Measurements from ENCODE around the gene GCK.

DNA sequence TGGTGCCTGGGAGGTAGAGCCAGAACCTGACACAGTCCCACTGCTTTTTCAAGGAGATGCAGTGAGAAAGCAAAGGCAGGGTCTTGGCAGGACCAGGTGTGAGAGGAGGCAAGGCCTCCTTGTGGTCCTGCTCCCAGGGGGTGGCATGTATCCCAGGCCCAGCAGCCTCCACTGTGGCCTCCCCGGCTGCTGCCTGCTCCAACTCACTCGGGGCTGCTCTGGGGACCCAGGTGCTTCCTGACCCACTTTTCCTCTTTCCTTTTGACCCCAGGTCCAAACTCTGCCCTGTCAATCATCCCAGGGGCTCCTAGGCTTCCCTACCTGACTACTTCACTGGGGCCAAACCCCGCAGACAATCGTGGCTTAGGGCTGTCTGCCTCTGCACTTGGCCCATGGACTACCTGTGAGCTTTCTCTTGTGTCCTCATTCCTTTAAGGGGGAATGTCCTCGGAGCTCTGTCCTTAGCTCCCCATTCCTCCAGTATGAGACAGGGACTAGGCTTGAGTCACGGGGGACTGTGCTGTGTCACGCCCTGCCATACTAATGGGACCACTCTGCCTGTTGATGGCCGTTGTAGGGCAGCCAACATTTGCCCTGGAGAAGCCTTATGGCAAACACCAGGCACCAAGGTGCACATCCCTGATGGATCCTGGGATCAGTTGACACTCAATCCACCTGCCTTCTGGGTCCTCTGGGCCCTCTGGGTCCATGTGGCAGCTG, 86.2 kb downstream of the GCK start:
- TF ChIP-seq CTCF (IDR thresholded peaks at IDR 0.05; ENCODE audit: extremely low read depth in 1 of 2, insufficient read depth in 1 of 2, low read depth in 1 of 2, low read length in 2 of 2) = no peak
- no peak for TF ChIP-seq JUN (IDR thresholded peaks at IDR 0.05; ENCODE audit: borderline replicate concordance, insufficient read depth, insufficient read length, low read depth)
- no peak for TF ChIP-seq POLR2A (IDR thresholded peaks at IDR 0.05; ENCODE audit: low read depth, low read length)
- no peak for TF ChIP-seq POLR2AphosphoS5 (IDR thresholded peaks at IDR 0.05; ENCODE audit: insufficient read depth, low read depth, low read length)
- no peak for TF ChIP-seq EZH2 (IDR thresholded peaks at IDR 0.05; ENCODE audit: borderline replicate concordance, low read depth, low read length, severe bottlenecking)
- no peak for TF ChIP-seq MYC (IDR thresholded peaks at IDR 0.05; ENCODE audit: low read depth, low read length)
- no peak for TF ChIP-seq MAX (IDR thresholded peaks at IDR 0.05; ENCODE audit: insufficient read depth, insufficient read length)
- TF ChIP-seq GATA2 (IDR thresholded peaks at IDR 0.05; ENCODE audit: insufficient read depth, insufficient read length, low read depth, low read length) = no peak
